ENCODE data around the gene OLIG1.

Gene OLIG1

GRCh38 chr21:33025489-33026442 lies 44.2 kb upstream of the OLIG1 start, which contains the start of gene OLIG2:
OLIG2 (plus strand) TSS chr21:33025935; CDS start chr21:33026863, 928 bp downstream.
- Histone ChIP-seq H3K36me3 (ENCODE audit: control insufficient read depth in 1 of 2, insufficient read depth in 2 of 2, low read length in 2 of 2) (no peaks in the 10 kb centered on the region), H3K9me3 (ENCODE audit: control insufficient read depth in 1 of 2, low read length in 2 of 2) (no peaks in the 10 kb centered on the region), H3K9ac (ENCODE audit: low read depth in 1 of 2, low read length in 2 of 2) (no peak within 1 kb of the TSS), H3K4me3 (ENCODE audit: low read depth in 1 of 2, low read length in 2 of 2) (peak within 1 kb of the TSS in 1 of 2 donors; percentile 22), H3K4me1 (ENCODE audit: control insufficient read depth in 1 of 2, insufficient read depth in 2 of 2, low read length in 2 of 2) (peaks cover 0 to 6% of the 10 kb centered on the region in 2 donors), H3K27ac (ENCODE audit: low read depth, low read length) (no peak within 1 kb of the TSS), H3K27me3 (ENCODE audit: control insufficient read depth in 1 of 2, insufficient read depth in 2 of 2, low read length in 2 of 2) (peaks cover 84 to 98% of the 10 kb centered on the region in 2 donors)

DNA sequence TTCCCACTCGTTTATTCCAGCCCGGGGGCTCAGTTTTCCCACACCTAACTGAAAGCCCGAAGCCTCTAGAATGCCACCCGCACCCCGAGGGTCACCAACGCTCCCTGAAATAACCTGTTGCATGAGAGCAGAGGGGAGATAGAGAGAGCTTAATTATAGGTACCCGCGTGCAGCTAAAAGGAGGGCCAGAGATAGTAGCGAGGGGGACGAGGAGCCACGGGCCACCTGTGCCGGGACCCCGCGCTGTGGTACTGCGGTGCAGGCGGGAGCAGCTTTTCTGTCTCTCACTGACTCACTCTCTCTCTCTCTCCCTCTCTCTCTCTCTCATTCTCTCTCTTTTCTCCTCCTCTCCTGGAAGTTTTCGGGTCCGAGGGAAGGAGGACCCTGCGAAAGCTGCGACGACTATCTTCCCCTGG lies 43.5 kb upstream of the OLIG1 start:
- Histone ChIP-seq H3K4me1 (ENCODE audit: control insufficient read depth in 1 of 2, insufficient read depth in 2 of 2, low read length in 2 of 2) (peaks cover 0 to 6% of the 10 kb centered on the region in 2 donors), H3K9me3 (ENCODE audit: control insufficient read depth in 1 of 2, low read length in 2 of 2) (no peaks in the 10 kb centered on the region), H3K27me3 (ENCODE audit: control insufficient read depth in 1 of 2, insufficient read depth in 2 of 2, low read length in 2 of 2) (peaks cover 84 to 95% of the 10 kb centered on the region in 2 donors), H3K27ac (ENCODE audit: low read depth, low read length) (no peak overlapping the region), H3K9ac (ENCODE audit: low read depth in 1 of 2, low read length in 2 of 2) (no peak overlapping the region), H3K4me3 (ENCODE audit: low read depth in 1 of 2, low read length in 2 of 2) (no peak overlapping the region), H3K36me3 (ENCODE audit: control insufficient read depth in 1 of 2, insufficient read depth in 2 of 2, low read length in 2 of 2) (no peaks in the 10 kb centered on the region)

GRCh38 chr21:33026878-33027400 lies 43.0 kb upstream of the OLIG1 start:
- Histone ChIP-seq H3K9ac (ENCODE audit: low read depth in 1 of 2, low read length in 2 of 2) (no peak overlapping the region), H3K4me1 (ENCODE audit: control insufficient read depth in 1 of 2, insufficient read depth in 2 of 2, low read length in 2 of 2) (peaks cover 0 to 6% of the 10 kb centered on the region in 2 donors), H3K27me3 (ENCODE audit: control insufficient read depth in 1 of 2, insufficient read depth in 2 of 2, low read length in 2 of 2) (peaks cover 79 to 95% of the 10 kb centered on the region in 2 donors), H3K27ac (ENCODE audit: low read depth, low read length) (no peak overlapping the region), H3K4me3 (ENCODE audit: low read depth in 1 of 2, low read length in 2 of 2) (no peak overlapping the region), H3K36me3 (ENCODE audit: control insufficient read depth in 1 of 2, insufficient read depth in 2 of 2, low read length in 2 of 2) (no peaks in the 10 kb centered on the region), H3K9me3 (ENCODE audit: control insufficient read depth in 1 of 2, low read length in 2 of 2) (no peaks in the 10 kb centered on the region)

GRCh38 chr21:33027401-33028286 lies 42.3 kb upstream of the OLIG1 start:
- Histone ChIP-seq H3K9ac (ENCODE audit: low read depth in 1 of 2, low read length in 2 of 2) (no peak overlapping the region), H3K9me3 (ENCODE audit: control insufficient read depth in 1 of 2, low read length in 2 of 2) (no peaks in the 10 kb centered on the region), H3K4me3 (ENCODE audit: low read depth in 1 of 2, low read length in 2 of 2) (no peak overlapping the region), H3K36me3 (ENCODE audit: control insufficient read depth in 1 of 2, insufficient read depth in 2 of 2, low read length in 2 of 2) (no peaks in the 10 kb centered on the region), H3K27ac (ENCODE audit: low read depth, low read length) (no peak overlapping the region), H3K4me1 (ENCODE audit: control insufficient read depth in 1 of 2, insufficient read depth in 2 of 2, low read length in 2 of 2) (peaks cover 0 to 6% of the 10 kb centered on the region in 2 donors), H3K27me3 (ENCODE audit: control insufficient read depth in 1 of 2, insufficient read depth in 2 of 2, low read length in 2 of 2) (peaks cover 78 to 95% of the 10 kb centered on the region in 2 donors)

GRCh38 chr21:33028287-33028670 lies 41.7 kb upstream of the OLIG1 start:
- Histone ChIP-seq H3K9ac (ENCODE audit: low read depth in 1 of 2, low read length in 2 of 2) (no peak overlapping the region), H3K4me3 (ENCODE audit: low read depth in 1 of 2, low read length in 2 of 2) (no peak overlapping the region), H3K36me3 (ENCODE audit: control insufficient read depth in 1 of 2, insufficient read depth in 2 of 2, low read length in 2 of 2) (no peaks in the 10 kb centered on the region), H3K9me3 (ENCODE audit: control insufficient read depth in 1 of 2, low read length in 2 of 2) (no peaks in the 10 kb centered on the region), H3K27me3 (ENCODE audit: control insufficient read depth in 1 of 2, insufficient read depth in 2 of 2, low read length in 2 of 2) (peaks cover 77 to 91% of the 10 kb centered on the region in 2 donors), H3K27ac (ENCODE audit: low read depth, low read length) (no peak overlapping the region), H3K4me1 (ENCODE audit: control insufficient read depth in 1 of 2, insufficient read depth in 2 of 2, low read length in 2 of 2) (peaks cover 0 to 6% of the 10 kb centered on the region in 2 donors)

- Histone ChIP-seq H3K27ac (ENCODE audit: low read depth, low read length) (no peak overlapping the region), H3K4me1 (ENCODE audit: control insufficient read depth in 1 of 2, insufficient read depth in 2 of 2, low read length in 2 of 2) (peaks cover 0 to 6% of the 10 kb centered on the region in 2 donors), H3K36me3 (ENCODE audit: control insufficient read depth in 1 of 2, insufficient read depth in 2 of 2, low read length in 2 of 2) (no peaks in the 10 kb centered on the region), H3K9me3 (ENCODE audit: control insufficient read depth in 1 of 2, low read length in 2 of 2) (no peaks in the 10 kb centered on the region), H3K4me3 (ENCODE audit: low read depth in 1 of 2, low read length in 2 of 2) (no peak overlapping the region), H3K9ac (ENCODE audit: low read depth in 1 of 2, low read length in 2 of 2) (no peak overlapping the region), H3K27me3 (ENCODE audit: control insufficient read depth in 1 of 2, insufficient read depth in 2 of 2, low read length in 2 of 2) (peaks cover 77 to 85% of the 10 kb centered on the region in 2 donors)
These were observed 41.1 kb upstream of the OLIG1 start for GRCh38 chr21:33028773-33029384.

DNA sequence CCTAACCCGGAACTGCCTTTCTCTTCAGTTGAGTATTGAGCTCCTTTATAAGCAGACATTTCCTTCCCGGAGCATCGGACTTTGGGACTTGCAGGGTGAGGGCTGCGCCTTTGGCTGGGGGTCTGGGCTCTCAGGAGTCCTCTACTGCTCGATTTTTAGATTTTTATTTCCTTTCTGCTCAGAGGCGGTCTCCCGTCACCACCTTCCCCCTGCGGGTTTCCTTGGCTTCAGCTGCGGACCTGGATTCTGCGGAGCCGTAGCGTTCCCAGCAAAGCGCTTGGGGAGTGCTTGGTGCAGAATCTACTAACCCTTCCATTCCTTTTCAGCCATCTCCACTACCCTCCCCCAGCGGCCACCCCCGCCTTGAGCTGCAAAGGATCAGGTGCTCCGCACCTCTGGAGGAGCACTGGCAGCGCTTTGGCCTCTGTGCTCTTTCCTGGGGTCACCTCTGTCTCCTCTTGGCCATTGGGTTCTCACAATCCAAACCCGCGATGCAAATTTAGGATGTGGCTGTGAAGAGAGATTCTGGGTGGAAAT lies 40.5 kb upstream of the OLIG1 start:
- Histone ChIP-seq H3K4me3 (ENCODE audit: low read depth in 1 of 2, low read length in 2 of 2) (no peak overlapping the region), H3K9me3 (ENCODE audit: control insufficient read depth in 1 of 2, low read length in 2 of 2) (no peaks in the 10 kb centered on the region), H3K4me1 (ENCODE audit: control insufficient read depth in 1 of 2, insufficient read depth in 2 of 2, low read length in 2 of 2) (peaks cover 0 to 6% of the 10 kb centered on the region in 2 donors), H3K36me3 (ENCODE audit: control insufficient read depth in 1 of 2, insufficient read depth in 2 of 2, low read length in 2 of 2) (no peaks in the 10 kb centered on the region), H3K27me3 (ENCODE audit: control insufficient read depth in 1 of 2, insufficient read depth in 2 of 2, low read length in 2 of 2) (peaks cover 77 to 85% of the 10 kb centered on the region in 2 donors), H3K9ac (ENCODE audit: low read depth in 1 of 2, low read length in 2 of 2) (no peak overlapping the region), H3K27ac (ENCODE audit: low read depth, low read length) (no peak overlapping the region)

GRCh38 chr21:33029975-33030461 lies 39.9 kb upstream of the OLIG1 start:
- Histone ChIP-seq H3K36me3 (ENCODE audit: control insufficient read depth in 1 of 2, insufficient read depth in 2 of 2, low read length in 2 of 2) (no peaks in the 10 kb centered on the region), H3K4me1 (ENCODE audit: control insufficient read depth in 1 of 2, insufficient read depth in 2 of 2, low read length in 2 of 2) (peaks cover 0 to 6% of the 10 kb centered on the region in 2 donors), H3K9me3 (ENCODE audit: control insufficient read depth in 1 of 2, low read length in 2 of 2) (no peaks in the 10 kb centered on the region), H3K27me3 (ENCODE audit: control insufficient read depth in 1 of 2, insufficient read depth in 2 of 2, low read length in 2 of 2) (peaks cover 73 to 85% of the 10 kb centered on the region in 2 donors), H3K9ac (ENCODE audit: low read depth in 1 of 2, low read length in 2 of 2) (no peak overlapping the region), H3K4me3 (ENCODE audit: low read depth in 1 of 2, low read length in 2 of 2) (no peak overlapping the region), H3K27ac (ENCODE audit: low read depth, low read length) (no peak overlapping the region)

DNA sequence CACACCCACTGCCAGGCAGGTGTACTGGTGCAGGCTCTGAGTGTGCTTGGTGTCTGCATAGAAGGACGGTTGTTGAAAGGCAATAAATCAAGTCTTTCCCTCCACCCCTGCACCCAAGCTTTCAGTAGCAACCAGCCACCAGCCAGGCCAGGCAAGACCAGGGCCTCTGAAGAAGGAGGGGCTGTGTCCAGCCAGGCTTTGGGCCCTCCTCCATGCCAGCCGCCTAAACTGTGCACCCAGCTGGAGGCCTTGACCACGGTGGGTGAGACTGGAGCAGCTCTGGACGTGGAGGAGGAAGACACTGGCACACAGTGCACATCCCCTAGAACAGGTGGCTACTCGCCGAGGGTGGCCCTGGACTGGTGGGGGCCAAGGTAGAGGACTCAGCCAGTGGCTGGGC lies 39.3 kb upstream of the OLIG1 start:
- Histone ChIP-seq H3K27me3 (ENCODE audit: control insufficient read depth in 1 of 2, insufficient read depth in 2 of 2, low read length in 2 of 2) (peaks cover 75 to 84% of the 10 kb centered on the region in 2 donors), H3K27ac (ENCODE audit: low read depth, low read length) (no peak overlapping the region), H3K9ac (ENCODE audit: low read depth in 1 of 2, low read length in 2 of 2) (no peak overlapping the region), H3K4me3 (ENCODE audit: low read depth in 1 of 2, low read length in 2 of 2) (no peak overlapping the region), H3K36me3 (ENCODE audit: control insufficient read depth in 1 of 2, insufficient read depth in 2 of 2, low read length in 2 of 2) (no peaks in the 10 kb centered on the region), H3K4me1 (ENCODE audit: control insufficient read depth in 1 of 2, insufficient read depth in 2 of 2, low read length in 2 of 2) (peaks cover 0 to 6% of the 10 kb centered on the region in 2 donors), H3K9me3 (ENCODE audit: control insufficient read depth in 1 of 2, low read length in 2 of 2) (no peaks in the 10 kb centered on the region)
